AG08396 (cell line): ENCODE measurements around the gene PABPC3.

Experiments used
- DNase-seq: peaks from one replicate; pipeline ENCODE4 v3.0.0; 2012; ENCODE audit warnings: low spot score, mixed read lengths

Gene PABPC3

GRCh38 chr13:25095851-25096453 is at the start of gene PABPC3:
Gene PABPC3, plus strand, starts transcription at chr13:25096136. Its CDS starts 63 bp downstream, at chr13:25096199.
- DNase-seq = no peak

GRCh38 chr13:25046274-25046984 is 49.5 kb upstream of the PABPC3 start:
- no peak for DNase-seq

- DNase-seq = peak; percentile 17
These were observed 48.9 kb upstream of the PABPC3 start for GRCh38 chr13:25046985-25047511.

GRCh38 chr13:25051065-25051464 is 44.9 kb upstream of the PABPC3 start:
- DNase-seq = no peak

- no peak for DNase-seq
These were observed 36.8 kb upstream of the PABPC3 start for GRCh38 chr13:25059166-25059565.

GRCh38 chr13:25059958-25060357 is 36.0 kb upstream of the PABPC3 start:
- DNase-seq = no peak

- DNase-seq = no peak
These were observed 33.5 kb upstream of the PABPC3 start for GRCh38 chr13:25062479-25062878.

GRCh38 chr13:25064396-25064795 is 31.5 kb upstream of the PABPC3 start:
- no peak for DNase-seq

- no peak for DNase-seq
These were observed 29.8 kb upstream of the PABPC3 start for GRCh38 chr13:25065974-25066770.

GRCh38 chr13:25067064-25067463 is 28.9 kb upstream of the PABPC3 start:
- no peak for DNase-seq

- no peak for DNase-seq
These were observed 27.1 kb upstream of the PABPC3 start for GRCh38 chr13:25068810-25069209.

- DNase-seq = no peak
These were observed 26.7 kb upstream of the PABPC3 start for GRCh38 chr13:25069236-25069635.

- no peak for DNase-seq
These were observed 26.0 kb upstream of the PABPC3 start for GRCh38 chr13:25069911-25070310.

GRCh38 chr13:25080773-25081172 is 15.2 kb upstream of the PABPC3 start:
- no peak for DNase-seq

GRCh38 chr13:25084096-25084495 is 11.8 kb upstream of the PABPC3 start:
- DNase-seq = no peak

GRCh38 chr13:25085125-25085742 is 10.7 kb upstream of the PABPC3 start:
- DNase-seq = peak; percentile 45

GRCh38 chr13:25088562-25089221 is 7.2 kb upstream of the PABPC3 start:
- no peak for DNase-seq

- DNase-seq = no peak
These were observed 1.5 kb downstream of the PABPC3 start for GRCh38 chr13:25097426-25097825.

GRCh38 chr13:25103711-25104110 is 7.8 kb downstream of the PABPC3 start:
- no peak for DNase-seq

- DNase-seq = no peak
These were observed 13.4 kb downstream of the PABPC3 start for GRCh38 chr13:25109341-25109740.

- no peak for DNase-seq
These were observed 15.1 kb downstream of the PABPC3 start for GRCh38 chr13:25110956-25111584.
